GM12878 (cell line): ENCODE data around the gene KRT71. TPM values are rescaled to one million over a fixed set of nuclear protein-coding genes. Genes with fewer than 3 reads are reported as not detected.

Experiments
- ATAC-seq: fragments of 200-7000 bp; cut with Tn5 transposase; 3 replicates; pipeline ENCODE4 v1.9.1; 2020; ENCODE audit warnings: mild to moderate bottlenecking, moderate library complexity
- BruUV-seq: library from RNA; stranded (reverse); fragments of 400-500 nt; replicated peaks from 2 replicates; lab custom pipeline; 2021; lab: Mats Ljungman, UMichigan
- CTCF ChIA-PET: fragments of 300-600 bp; sonication (Branson Sonifier 250); formaldehyde crosslinking; extraction: SDS; loops from one replicate; lab custom pipeline; 2021; ENCODE audit warnings: inconsistent platforms; lab: Yijun Ruan, JAX
- POLR2A ChIA-PET: fragments of 350-600 bp; formaldehyde crosslinking; extraction: SDS; loops from one replicate; lab custom pipeline; 2021; ENCODE audit warnings: inconsistent platforms; lab: Charles Lee
- RAD21 ChIA-PET: fragments of 300-600 bp; sonication (Branson Sonifier 250); formaldehyde crosslinking; loops from one replicate; lab custom pipeline; 2023; ENCODE audit warnings: antibody characterized with exemption; ENCODE audit not compliant: unreplicated experiment; lab: Charles Lee
- SMC1A ChIA-PET: fragments of 300-600 bp; sonication (Branson Sonifier 250); formaldehyde crosslinking; loops from one replicate; lab custom pipeline; 2023; ENCODE audit not compliant: unreplicated experiment, uncharacterized antibody; lab: Charles Lee
- DNase-seq: peaks from one replicate; pipeline ENCODE4 v3.0.0-alpha.2; 2011; ENCODE audit warnings: low read depth, low spot score
- FAIRE-seq: peaks from 3 replicates; lab custom pipeline; 2011; peaks lifted over from hg19 to GRCh38; lab: Jason Lieb, UNC
- H2AFZ ChIP-seq: 2 replicates; pipeline ENCODE4 v1.6.0; 2011; ENCODE audit warnings: low read depth, low read length, control low read depth; ENCODE audit not compliant: control insufficient read depth
- H3K27ac ChIP-seq: 2 replicates; pipeline ENCODE4 v1.5.1; 2011; ENCODE audit warnings: control low read depth; ENCODE audit not compliant: control insufficient read depth, insufficient read depth
- H3K27me3 ChIP-seq, 2 experiments: replicated peaks in 1 of 2; 2 replicates each; pipeline versions ENCODE4 v1.6.0 to v1.6.1; 2011; ENCODE audit warnings: low read length in 1 of 2; ENCODE audit not compliant: control insufficient read depth in 2 of 2, insufficient read depth in 2 of 2
- H3K36me3 ChIP-seq, 2 experiments: 2 replicates each; pipeline ENCODE4 v1.5.1; 2011; ENCODE audit warnings: low read length in 1 of 2; ENCODE audit not compliant: control insufficient read depth in 2 of 2, insufficient read depth in 2 of 2
- H3K4me1 ChIP-seq: 2 replicates; pipeline ENCODE4 v1.6.1; 2011; ENCODE audit warnings: mild to moderate bottlenecking, low read length, moderate library complexity, mixed read lengths; ENCODE audit not compliant: control insufficient read depth, insufficient read depth
- H3K4me2 ChIP-seq: 2 replicates; pipeline ENCODE4 v1.6.0; 2011; ENCODE audit warnings: control low read depth; ENCODE audit not compliant: control insufficient read depth, insufficient read depth
- H3K4me3 ChIP-seq: fragments of 200-600 bp; sonication (generic); 2 replicates; pipeline ENCODE4 v1.5.1; 2016
- H3K79me2 ChIP-seq: 2 replicates; pipeline ENCODE4 v1.6.0; 2011; ENCODE audit warnings: low read length; ENCODE audit not compliant: control insufficient read depth, insufficient read depth
- H3K9ac ChIP-seq: 2 replicates; pipeline ENCODE4 v1.8.0; 2011; ENCODE audit warnings: low read length, control low read depth, mixed read lengths; ENCODE audit not compliant: control insufficient read depth, insufficient read depth
- H3K9me3 ChIP-seq: replicated peaks from 3 replicates; pipeline ENCODE4 v1.5.1; 2011; ENCODE audit warnings: mild to moderate bottlenecking, low read length; ENCODE audit not compliant: control insufficient read depth, insufficient read depth
- H4K20me1 ChIP-seq: 2 replicates; pipeline ENCODE4 v1.6.0; 2011; ENCODE audit not compliant: control insufficient read depth, insufficient read depth
- CBX5 ChIP-seq: sonication (generic); IDR thresholded peaks from 2 replicates; pipeline ENCODE4 v1.6.1; 2016; ENCODE audit warnings: low read depth, moderate library complexity, mild to moderate bottlenecking, inconsistent platforms
- CHD1 ChIP-seq: IDR thresholded peaks from 2 replicates; pipeline ENCODE4 v1.6.1; 2012; ENCODE audit warnings: low read depth, low read length, improper control_type of control experiment
- EGR1 ChIP-seq, 2 experiments: IDR thresholded peaks; 1 replicate in 1 of 2; 2 replicates in 1 of 2; pipeline ENCODE4 v1.6.1; 2011 to 2012; ENCODE audit warnings: low read depth in 2 of 2, low read length in 2 of 2, borderline replicate concordance in 1 of 2, mild to moderate bottlenecking in 1 of 2, moderate library complexity in 1 of 2
- FOS ChIP-seq: IDR thresholded peaks from 3 replicates; pipeline ENCODE4 v1.6.1; 2011; ENCODE audit warnings: borderline replicate concordance; ENCODE audit not compliant: insufficient read length; ENCODE audit errors: extremely low read depth
- GATAD2B ChIP-seq: fragments of 450-650 bp; conservative IDR thresholded peaks from 2 replicates; pipeline ENCODE4 v1.6.1; 2017; ENCODE audit warnings: low read depth, mild to moderate bottlenecking, moderate library complexity
- MTA2 ChIP-seq: fragments of 450-650 bp; IDR thresholded peaks from 2 replicates; pipeline ENCODE4 v1.6.1; 2016; ENCODE audit warnings: low read depth, mild to moderate bottlenecking, moderate library complexity
- PKNOX1 ChIP-seq: fragments of 450-650 bp; IDR thresholded peaks from 2 replicates; pipeline ENCODE4 v1.6.1; 2016; ENCODE audit warnings: mild to moderate bottlenecking
- RAD21 ChIP-seq: IDR thresholded peaks from 2 replicates; pipeline ENCODE4 v1.6.1; 2011; ENCODE audit warnings: mild to moderate bottlenecking, low read depth, low read length, moderate library complexity; ENCODE audit not compliant: insufficient read depth
- RAD51 ChIP-seq: fragments of 450-650 bp; IDR thresholded peaks from 2 replicates; pipeline ENCODE4 v1.6.1; 2016; ENCODE audit warnings: moderate library complexity, mild to moderate bottlenecking, inconsistent platforms
- WRNIP1 ChIP-seq: IDR thresholded peaks from 2 replicates; pipeline ENCODE4 v1.6.1; 2011; ENCODE audit warnings: low read depth, low read length, improper control_type of control experiment, borderline replicate concordance
- ZBTB4 ChIP-seq: fragments of 450-650 bp; formaldehyde crosslinking; IDR thresholded peaks from 2 replicates; pipeline ENCODE4 v1.4.0; 2022; ENCODE audit warnings: mild to moderate bottlenecking, moderate library complexity
- WGBS: methylation state at CpG from one replicate; pipeline ENCODE4 v1.1.6; 2016; ENCODE audit warnings: low lambda C conversion rate; ENCODE audit not compliant: insufficient replicate concordance, insufficient coverage; ENCODE audit errors: missing lambda C conversion rate; 5-methylcytosine and 5-hydroxymethylcytosine counted together
- in situ Hi-C: fragments of 300-500 bp; cut with MboI; formaldehyde crosslinking; loops from 9 replicates; pipeline ENCODE4 v1.14.3; 2018; ENCODE audit warnings: mixed read lengths
- intact Hi-C: fragments of 100-400 bp; cut with micrococcal nuclease; formaldehyde crosslinking; loops from one replicate; pipeline ENCODE4 v1.14.2; 2022; ENCODE audit not compliant: unreplicated experiment
- polyA plus RNA-seq, 11 experiments: library from polyadenylated mRNA; depleted of rRNA in 4 of 11; unstranded in 6 of 11; stranded (reverse) in 5 of 11; fragments of >200 nt; fragmentation: Nextera tagmentation in 4 of 11; fragmentation: Illumina TruSeq in 1 of 11; extraction: Ambion mirVana in 4 of 11; extraction: Trizol in 1 of 11; gene quantifications; 1 replicate in 1 of 11; 2 replicates in 10 of 11; pipeline versions ENCODE4 v1.2.1 to v1.2.3, GENCODE V29; 2011 to 2016; ENCODE audit warnings: inconsistent platforms in 2 of 11, missing spikeins in 2 of 11, low read depth in 1 of 11
- total RNA-seq, 4 experiments: library from RNA; depleted of rRNA in 3 of 4; stranded (reverse); fragments of >200 nt in 3 of 4; fragmentation: Illumina TruSeq in 1 of 4; extraction: Trizol in 1 of 4; gene quantifications; 2 replicates each; pipeline versions ENCODE4 v1.2.1 to v1.2.3, GENCODE V29; 2013 to 2021

The KRT71 gene
- total and polyA plus RNA-seq, 10 of the 15 experiments (the other 5 are each of a cell fraction or from before 2014, with no cell fraction given): not detected

- Histone ChIP-seq H2AFZ (no peak overlapping the region), H3K9me3 (no peaks in the 10 kb centered on the region), H3K4me3 (no peak overlapping the region), H3K36me3 (no peaks in the 10 kb centered on the region), H3K27ac (no peak overlapping the region), H3K79me2 (no peaks in the 10 kb centered on the region), H3K9ac (no peak overlapping the region), H3K4me1 (no peaks in the 10 kb centered on the region), H3K27me3 (peaks cover 0 to 5% of the 10 kb centered on the region in 2 experiments; a peak in 3 of 4 replicates), H4K20me1 (no peaks in the 10 kb centered on the region), H3K4me2 (no peak overlapping the region)
- no peak for FAIRE-seq
- 26% methylated on average over 9 of the region's 9 CpGs for WGBS
- SMC1A ChIA-PET: interaction anchor here (1.0 to 1.2 kb wide), 2 partner anchors 294 to 296 kb away, joined by 3 read pairs; no protein-coding TSS in a partner anchor
- BruUV-seq: no TSS peak
- no peak for DNase-seq
- POLR2A ChIA-PET: no interaction called here
- in situ Hi-C loops: loop anchor here (10.0 kb wide), 1 partner anchor 281 kb away; no protein-coding TSS in a partner anchor
- intact Hi-C loops: no loop called here
- RAD21 ChIA-PET: interaction anchor here (0.9 to 1.0 kb wide), 2 partner anchors 281 to 286 kb away, joined by 3 to 4 read pairs; no protein-coding TSS in a partner anchor
- no peak for TF ChIP-seq WRNIP1
- CTCF ChIA-PET: interaction anchor here (0.5 to 5.3 kb wide), 6 partner anchors 285 to 396 kb away, joined by 3 to 36 read pairs (median 4); no protein-coding TSS in a partner anchor
- no peak for ATAC-seq
These were observed 31.3 kb upstream of the KRT71 start for GRCh38 chr12:52584156-52584682.

GRCh38 chr12:52582971-52583456 lies 30.1 kb upstream of the KRT71 start:
- ChIA-PET SMC1A (interaction anchor here (1.0 to 1.2 kb wide), 2 partner anchors 290 to 297 kb away, joined by 3 to 4 read pairs; no protein-coding TSS in a partner anchor), RAD21 (interaction anchor here (0.9 to 1.0 kb wide), 2 partner anchors 282 to 287 kb away, joined by 3 to 4 read pairs; no protein-coding TSS in a partner anchor), CTCF (interaction anchor here (0.9 to 5.3 kb wide), 6 partner anchors 14 to 301 kb away, joined by 3 to 36 read pairs (median 4); no protein-coding TSS in a partner anchor), POLR2A (no interaction called here)
- Histone ChIP-seq H3K79me2 (no peaks in the 10 kb centered on the region), H3K9me3 (no peaks in the 10 kb centered on the region), H3K27me3 (peaks cover 0 to 5% of the 10 kb centered on the region in 2 experiments; a peak in 3 of 4 replicates), H3K27ac (no peak overlapping the region), H3K36me3 (no peaks in the 10 kb centered on the region), H2AFZ (no peak overlapping the region), H3K4me2 (no peak overlapping the region), H4K20me1 (no peaks in the 10 kb centered on the region), H3K4me3 (no peak overlapping the region), H3K9ac (no peak overlapping the region), H3K4me1 (no peaks in the 10 kb centered on the region)
- ATAC-seq: peak; percentile 90
- no peak for DNase-seq
- FAIRE-seq: no peak
- intact Hi-C loops (loop anchor here (1.0 to 2.0 kb wide), 3 partner anchors 288 to 398 kb away; no protein-coding TSS in a partner anchor), in situ Hi-C loops (loop anchor here (10.0 kb wide), 1 partner anchor 282 kb away; no protein-coding TSS in a partner anchor)
- BruUV-seq: no TSS peak
- WGBS: 2% methylated on average over 7 of the region's 7 CpGs
- no peak for TF ChIP-seq CBX5
- TF ChIP-seq MTA2: no peak
- TF ChIP-seq CHD1: no peak
- TF ChIP-seq EGR1 (IDR thresholded peaks at IDR 0.05; ENCODE audit: borderline replicate concordance in 1 of 2, low read depth in 2 of 2, low read length in 2 of 2): no peak
- no peak for TF ChIP-seq PKNOX1
- TF ChIP-seq RAD21: peak; percentile 65
- no peak for TF ChIP-seq GATAD2B
- TF ChIP-seq RAD51: no peak
- TF ChIP-seq ZBTB4 (CRISPR knock-in tag): no peak
- no peak for TF ChIP-seq FOS
